ENCODE measurements around the gene ANXA5.
"Not testable (repeated sequence)": the region's sequence is repeated elsewhere in the genome, so short reads cannot be mapped to it uniquely, and the experiment has no call there.

ANXA5 gene

DNA sequence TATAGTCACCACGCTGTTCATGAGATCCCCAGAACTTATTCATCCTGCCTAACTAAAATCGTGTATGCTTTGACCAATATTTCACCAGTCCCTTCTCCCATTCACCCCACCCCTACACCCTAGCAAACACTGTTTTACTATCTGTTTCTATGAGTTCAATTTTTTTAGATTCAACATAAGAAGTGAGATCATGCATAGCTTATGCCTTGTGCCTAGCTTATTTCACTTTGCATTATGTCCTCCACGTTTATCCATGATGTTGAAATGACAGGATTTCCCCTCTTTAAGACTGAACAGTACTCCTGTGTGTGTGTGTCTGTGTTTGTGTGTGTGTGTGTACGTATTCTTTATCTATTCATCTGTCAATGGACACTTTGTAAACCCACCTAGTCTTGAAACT, 16.8 kb downstream of the ANXA5 start:
- no peak for DNase-seq (ENCODE audit: low spot score)

DNA sequence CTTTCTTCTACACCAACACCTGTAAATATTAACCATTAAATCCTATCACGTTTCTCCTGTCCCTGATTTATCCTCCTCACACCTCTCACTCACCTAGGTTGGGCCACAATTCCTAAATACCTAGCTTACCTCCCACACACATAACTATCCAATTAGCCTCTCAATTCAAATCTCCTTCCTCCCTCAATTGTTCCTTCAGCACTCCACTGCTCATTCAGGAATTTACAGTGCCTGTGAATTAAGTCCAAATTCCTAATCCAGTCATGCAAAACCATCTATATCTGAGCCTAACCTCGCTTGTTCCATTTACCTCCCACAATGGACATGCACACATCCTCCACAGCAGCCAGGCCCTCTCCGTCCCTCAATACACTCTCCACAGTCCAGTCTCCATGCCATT, 17.5 kb downstream of the ANXA5 start:
- no peak for DNase-seq (ENCODE audit: low spot score)
- Mint-ChIP-seq H3K27me3 (ENCODE audit: low read depth) (no peaks in the 10 kb centered on the region), H3K4me3 (no peak overlapping the region), H3K9me3 (no peaks in the 10 kb centered on the region), H3K4me1 (ENCODE audit: low read depth) (peaks cover 5% of the 10 kb centered on the region), H3K27ac (no peak overlapping the region), H3K36me3 (ENCODE audit: low read depth) (peaks cover 43% of the 10 kb centered on the region)

More for the DNA sequence above, 16.8 kb downstream of the ANXA5 start:
- H3K4me1 Mint-ChIP-seq (ENCODE audit: low read depth), result peaks cover 5% of the 10 kb centered on the region
- H3K36me3 Mint-ChIP-seq (ENCODE audit: low read depth), result peaks cover 47% of the 10 kb centered on the region
- no peak overlapping the region for H3K4me3 Mint-ChIP-seq
- no peak overlapping the region for H3K27ac Mint-ChIP-seq
- H3K9me3 Mint-ChIP-seq, result no peaks in the 10 kb centered on the region
- H3K27me3 Mint-ChIP-seq (ENCODE audit: low read depth), result no peaks in the 10 kb centered on the region

DNA sequence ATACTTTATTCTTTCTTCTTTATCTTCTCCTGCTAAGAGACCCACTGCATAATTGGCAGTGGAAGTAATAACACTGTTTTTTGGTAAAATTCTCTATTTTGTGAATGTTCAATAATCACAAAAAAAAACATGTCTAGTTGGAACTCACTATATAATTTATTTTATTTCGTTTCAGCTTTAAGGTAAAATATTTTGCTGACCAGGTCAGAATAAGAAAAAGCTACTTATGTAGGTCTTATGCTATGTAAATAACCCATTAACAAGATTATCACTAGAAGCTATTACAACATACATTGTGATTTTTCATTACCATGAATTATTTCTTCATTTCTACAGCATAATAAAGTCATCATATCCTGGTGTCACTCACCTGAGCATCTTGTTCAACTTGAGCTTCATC, 19.3 kb downstream of the ANXA5 start:
- H3K27ac Mint-ChIP-seq, result no peak overlapping the region
- no peak overlapping the region for H3K4me3 Mint-ChIP-seq
- peaks cover 44% of the 10 kb centered on the region for H3K36me3 Mint-ChIP-seq (ENCODE audit: low read depth)
- DNase-seq (ENCODE audit: low spot score), result no peak
- no peaks in the 10 kb centered on the region for H3K9me3 Mint-ChIP-seq
- H3K27me3 Mint-ChIP-seq (ENCODE audit: low read depth), result no peaks in the 10 kb centered on the region
- H3K4me1 Mint-ChIP-seq (ENCODE audit: low read depth), result peaks cover 5% of the 10 kb centered on the region

DNA sequence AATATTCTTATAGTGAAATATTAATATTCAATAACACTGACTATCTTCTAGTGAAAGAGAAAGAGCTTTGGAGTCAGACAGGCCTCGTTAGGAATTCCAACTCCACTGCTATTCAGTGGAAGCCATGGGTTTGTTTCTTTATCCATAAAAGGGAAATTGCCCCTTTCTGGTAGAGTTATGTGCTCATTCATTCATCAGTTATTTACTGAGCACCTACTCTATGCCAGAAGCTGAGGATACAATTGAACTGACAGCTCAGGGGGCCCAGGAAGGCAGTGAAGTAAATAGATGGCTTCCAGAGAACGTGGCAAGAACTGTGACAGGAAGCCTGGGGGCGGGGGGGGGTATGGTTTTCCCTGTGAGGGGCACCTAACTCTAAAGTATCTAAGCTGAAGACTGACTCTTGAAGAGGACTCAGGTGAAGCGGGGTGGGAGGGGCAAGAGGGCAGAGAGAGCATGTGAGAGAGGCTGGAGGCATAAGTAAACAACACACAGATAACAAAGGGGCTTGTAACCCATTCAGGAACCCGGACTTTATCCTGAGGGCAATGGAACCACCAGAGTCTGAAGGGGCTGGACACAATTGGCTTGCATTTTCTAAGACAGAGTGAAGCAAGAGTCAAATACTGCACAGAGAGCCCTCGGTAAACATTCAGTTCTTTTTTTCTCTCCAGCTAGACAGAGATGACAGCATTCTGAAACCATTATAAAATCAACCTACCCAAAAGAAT, 20.3 kb downstream of the ANXA5 start:
- Mint-ChIP-seq H3K27me3 (ENCODE audit: low read depth) (no peaks in the 10 kb centered on the region), H3K27ac (no peak overlapping the region), H3K9me3 (no peaks in the 10 kb centered on the region), H3K4me1 (ENCODE audit: low read depth) (peaks cover 5% of the 10 kb centered on the region), H3K4me3 (no peak overlapping the region), H3K36me3 (ENCODE audit: low read depth) (peaks cover 52% of the 10 kb centered on the region)
- no peak for DNase-seq (ENCODE audit: low spot score)

DNA sequence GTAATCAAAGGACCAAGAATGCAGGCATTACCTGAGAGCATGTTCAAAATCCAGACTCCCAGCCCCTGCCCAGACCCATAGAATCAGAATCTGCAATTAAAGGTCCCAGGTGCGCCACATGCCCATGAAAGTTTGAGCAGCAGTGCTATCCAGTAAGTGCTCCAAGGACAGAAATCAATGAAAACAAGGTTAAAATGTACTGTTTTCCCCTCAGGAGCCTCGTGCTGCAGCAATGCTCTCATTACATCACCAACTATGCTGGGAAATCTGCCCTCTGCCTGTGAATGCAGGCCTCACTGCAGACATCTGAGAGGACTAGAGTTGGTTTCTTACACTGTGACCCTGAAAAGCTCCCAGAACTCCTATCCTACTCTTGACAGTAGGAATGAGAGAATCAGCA, 21.1 kb downstream of the ANXA5 start:
- no peaks in the 10 kb centered on the region for H3K9me3 Mint-ChIP-seq
- peaks cover 50% of the 10 kb centered on the region for H3K36me3 Mint-ChIP-seq (ENCODE audit: low read depth)
- peaks cover 5% of the 10 kb centered on the region for H3K4me1 Mint-ChIP-seq (ENCODE audit: low read depth)
- H3K4me3 Mint-ChIP-seq, result no peak overlapping the region
- H3K27ac Mint-ChIP-seq, result no peak overlapping the region
- H3K27me3 Mint-ChIP-seq (ENCODE audit: low read depth), result no peaks in the 10 kb centered on the region
- DNase-seq (ENCODE audit: low spot score), result no peak

DNA sequence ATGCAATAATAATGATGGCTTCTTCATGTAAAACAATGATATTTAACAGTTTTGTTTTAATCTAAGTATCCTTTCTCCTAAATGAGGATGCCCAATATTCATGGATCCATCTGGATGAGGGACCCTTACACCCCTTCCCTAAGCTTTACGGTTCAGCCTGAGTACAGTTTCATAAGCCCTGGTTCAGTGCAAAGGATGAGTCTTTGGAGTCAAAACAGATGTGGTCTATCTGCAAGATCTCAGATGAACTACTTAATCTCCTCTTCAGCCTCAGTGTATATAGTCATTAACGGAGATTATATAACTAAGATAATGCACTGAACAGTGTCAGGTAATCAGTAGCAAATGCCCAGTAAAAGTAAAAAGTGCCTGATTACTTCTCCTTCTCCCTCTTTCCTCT, 22.1 kb downstream of the ANXA5 start:
- peaks cover 5% of the 10 kb centered on the region for H3K4me1 Mint-ChIP-seq (ENCODE audit: low read depth)
- no peaks in the 10 kb centered on the region for H3K27me3 Mint-ChIP-seq (ENCODE audit: low read depth)
- no peak overlapping the region for H3K4me3 Mint-ChIP-seq
- H3K27ac Mint-ChIP-seq, result no peak overlapping the region
- H3K36me3 Mint-ChIP-seq (ENCODE audit: low read depth), result peaks cover 49% of the 10 kb centered on the region
- H3K9me3 Mint-ChIP-seq, result no peaks in the 10 kb centered on the region
- no peak for DNase-seq (ENCODE audit: low spot score)

DNA sequence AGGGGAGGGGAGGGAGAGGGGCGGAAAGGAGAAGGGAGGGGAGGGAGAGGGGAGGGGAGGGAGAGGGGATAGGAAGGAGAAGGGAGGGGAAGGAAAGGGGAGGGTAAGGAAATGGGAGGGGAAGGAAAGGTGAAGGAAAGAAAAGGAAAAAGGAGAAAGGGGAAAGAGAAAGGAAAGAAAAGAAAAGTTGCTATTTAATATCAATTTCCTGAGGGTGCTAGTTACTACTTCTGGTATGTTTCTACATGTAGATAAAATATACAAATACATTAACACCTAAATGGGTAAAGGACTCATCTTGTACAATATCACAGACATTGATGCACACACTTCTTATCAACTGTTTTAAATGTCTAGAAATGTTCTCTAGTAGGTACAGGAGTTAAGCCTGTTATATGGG, 22.6 kb downstream of the ANXA5 start:
- no peak for DNase-seq (ENCODE audit: low spot score)
- Mint-ChIP-seq H3K36me3 (ENCODE audit: low read depth) (peaks cover 50% of the 10 kb centered on the region), H3K4me1 (ENCODE audit: low read depth) (peaks cover 7% of the 10 kb centered on the region), H3K9me3 (no peaks in the 10 kb centered on the region), H3K27ac (no peak overlapping the region), H3K4me3 (no peak overlapping the region), H3K27me3 (ENCODE audit: low read depth) (no peaks in the 10 kb centered on the region)

DNA sequence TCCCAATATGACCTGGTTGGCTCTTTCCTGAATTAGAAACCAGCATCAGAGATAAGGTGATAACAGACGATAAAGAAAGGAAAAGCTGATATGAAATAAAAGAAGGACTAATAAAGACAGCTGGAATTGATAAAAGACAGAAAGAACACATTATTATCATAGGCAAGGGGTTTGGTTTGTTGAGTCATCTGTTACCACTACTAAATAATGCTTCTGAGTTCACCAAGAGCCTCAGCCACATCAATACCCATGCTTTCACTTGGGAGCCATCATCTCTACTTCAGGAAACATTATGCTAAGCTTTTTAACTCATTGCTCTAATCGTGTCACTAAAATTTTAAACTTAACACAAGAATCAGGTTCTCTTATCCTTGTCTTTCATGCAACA, 27.6 kb downstream of the ANXA5 start:
- Mint-ChIP-seq H3K36me3 (ENCODE audit: low read depth) (peaks cover 41% of the 10 kb centered on the region), H3K4me3 (no peak overlapping the region), H3K9me3 (no peaks in the 10 kb centered on the region), H3K27me3 (ENCODE audit: low read depth) (no peaks in the 10 kb centered on the region), H3K4me1 (ENCODE audit: low read depth) (peaks cover 6% of the 10 kb centered on the region), H3K27ac (no peak overlapping the region)
- no peak for DNase-seq (ENCODE audit: low spot score)

DNA sequence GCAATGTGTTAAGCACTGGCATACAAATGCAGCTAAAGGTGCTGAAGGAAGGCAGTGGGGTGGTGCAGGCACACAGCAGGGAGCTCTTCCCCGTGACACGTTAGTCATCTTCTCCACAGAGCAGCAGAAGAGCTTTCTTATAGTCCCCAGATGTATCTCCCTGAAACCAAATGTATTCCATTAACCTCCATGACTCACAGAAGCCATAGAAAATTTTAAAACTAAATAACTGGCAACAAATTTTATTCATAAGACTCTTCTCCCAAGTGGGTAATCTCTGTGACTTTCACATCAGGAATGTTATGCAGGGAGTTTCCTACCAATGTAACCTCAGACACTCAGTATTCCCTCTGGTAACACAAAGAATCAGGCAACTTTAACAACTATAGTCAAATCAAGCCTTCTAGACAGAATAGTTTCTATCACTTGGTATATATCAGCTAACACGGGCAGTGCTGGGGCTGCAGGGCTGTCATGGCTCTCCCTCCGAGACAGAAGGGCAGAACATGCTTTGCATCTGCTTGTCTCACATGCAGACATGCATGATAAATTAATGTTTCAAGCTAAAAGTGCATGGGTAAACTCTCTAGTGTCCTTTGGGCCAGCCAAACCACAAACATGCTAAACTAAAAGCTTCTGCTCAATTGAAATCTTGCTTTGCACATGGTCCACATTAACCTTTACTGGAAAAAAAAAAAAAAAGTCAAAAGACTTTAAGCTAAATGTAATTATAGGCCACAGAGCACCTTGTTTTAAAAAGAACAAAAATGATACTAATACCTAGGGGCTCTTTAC, 28.2 kb downstream of the ANXA5 start:
- Mint-ChIP-seq H3K27me3 (ENCODE audit: low read depth) (no peaks in the 10 kb centered on the region), H3K4me1 (ENCODE audit: low read depth) (peaks cover 6% of the 10 kb centered on the region), H3K27ac (no peak overlapping the region), H3K36me3 (ENCODE audit: low read depth) (peaks cover 42% of the 10 kb centered on the region), H3K9me3 (no peaks in the 10 kb centered on the region), H3K4me3 (no peak overlapping the region)
- DNase-seq (ENCODE audit: low spot score), result no peak

DNA sequence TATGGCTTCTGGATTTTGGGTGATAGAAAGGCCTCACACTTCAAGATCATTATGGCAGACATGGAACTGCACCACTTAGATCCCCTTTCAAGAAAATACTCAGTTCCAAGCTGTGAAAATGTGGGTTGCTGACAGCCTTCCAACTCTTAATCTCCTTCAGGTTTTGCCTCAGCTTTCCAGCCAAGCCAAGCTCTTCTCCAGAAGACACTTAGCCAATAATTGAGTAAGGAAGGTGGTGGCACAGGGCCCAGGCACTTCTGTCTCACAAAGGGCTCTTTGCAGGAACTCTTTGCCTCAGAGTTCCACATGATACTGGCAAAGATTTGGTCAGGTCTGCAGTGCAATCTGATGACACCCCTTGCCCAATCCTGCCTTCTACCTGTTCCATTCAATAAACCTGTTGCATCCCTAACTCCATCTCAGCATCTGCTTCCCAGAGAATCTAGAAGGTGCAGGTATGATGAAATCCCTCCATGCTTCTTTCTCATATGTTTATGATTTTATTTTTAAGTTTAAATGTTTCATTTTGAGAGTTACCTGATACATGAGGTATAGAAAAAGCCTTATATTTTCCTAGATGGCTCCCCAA, 30.6 kb downstream of the ANXA5 start:
- Mint-ChIP-seq H3K36me3 (ENCODE audit: low read depth) (peaks cover 30% of the 10 kb centered on the region), H3K4me1 (ENCODE audit: low read depth) (peaks cover 8% of the 10 kb centered on the region), H3K4me3 (no peak overlapping the region), H3K27me3 (ENCODE audit: low read depth) (no peaks in the 10 kb centered on the region), H3K9me3 (no peaks in the 10 kb centered on the region), H3K27ac (no peak overlapping the region)
- DNase-seq (ENCODE audit: low spot score), result no peak

DNA sequence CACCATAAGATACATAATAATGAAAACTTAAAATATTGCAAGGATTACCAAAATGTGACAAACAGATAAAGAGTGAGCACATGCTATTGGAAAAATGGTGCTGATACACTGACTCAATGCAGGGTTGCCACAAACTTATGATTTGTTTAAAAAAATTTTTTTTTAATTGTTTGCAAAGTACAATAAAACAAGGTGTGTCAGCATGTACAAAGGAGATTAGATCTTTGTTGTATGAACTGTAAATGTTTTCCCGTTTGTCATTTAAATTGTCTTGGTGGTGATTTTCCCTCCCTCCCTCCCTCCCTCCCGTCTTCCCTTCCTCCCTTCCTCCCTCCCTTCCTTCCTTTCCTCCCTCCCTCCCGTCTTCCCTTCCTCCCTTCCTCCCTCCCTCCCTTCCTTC, 31.4 kb downstream of the ANXA5 start:
- Mint-ChIP-seq H3K27ac (no peak overlapping the region), H3K9me3 (no peaks in the 10 kb centered on the region), H3K4me3 (no peak overlapping the region), H3K27me3 (ENCODE audit: low read depth) (no peaks in the 10 kb centered on the region), H3K36me3 (ENCODE audit: low read depth) (peaks cover 27% of the 10 kb centered on the region), H3K4me1 (ENCODE audit: low read depth) (peaks cover 13% of the 10 kb centered on the region)
- no peak for DNase-seq (ENCODE audit: low spot score)

DNA sequence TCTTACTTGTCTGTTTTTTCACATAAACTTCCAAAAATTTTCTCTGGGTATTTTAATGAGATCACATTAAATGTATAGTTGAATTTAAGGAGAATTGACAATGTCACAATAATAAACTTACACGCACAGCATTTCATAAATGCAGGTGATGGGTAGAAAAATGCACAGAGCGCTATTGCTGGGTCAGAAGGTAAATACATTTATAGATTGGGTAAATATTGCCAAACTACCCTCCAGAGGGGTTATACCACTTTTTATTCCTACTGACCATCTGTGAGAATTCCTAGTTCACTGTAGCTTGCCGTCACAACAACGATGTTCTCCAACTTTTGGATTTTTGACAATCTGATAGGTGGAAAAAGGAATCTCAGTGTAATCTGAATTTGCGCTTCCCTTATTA, 34.6 kb downstream of the ANXA5 start:
- Mint-ChIP-seq H3K36me3 (ENCODE audit: low read depth) (peaks cover 7% of the 10 kb centered on the region), H3K9me3 (no peaks in the 10 kb centered on the region), H3K27ac (no peak overlapping the region), H3K27me3 (ENCODE audit: low read depth) (peaks cover 4% of the 10 kb centered on the region), H3K4me1 (ENCODE audit: low read depth) (peaks cover 12% of the 10 kb centered on the region), H3K4me3 (no peak overlapping the region)
- DNase-seq (ENCODE audit: low spot score), result no peak

DNA sequence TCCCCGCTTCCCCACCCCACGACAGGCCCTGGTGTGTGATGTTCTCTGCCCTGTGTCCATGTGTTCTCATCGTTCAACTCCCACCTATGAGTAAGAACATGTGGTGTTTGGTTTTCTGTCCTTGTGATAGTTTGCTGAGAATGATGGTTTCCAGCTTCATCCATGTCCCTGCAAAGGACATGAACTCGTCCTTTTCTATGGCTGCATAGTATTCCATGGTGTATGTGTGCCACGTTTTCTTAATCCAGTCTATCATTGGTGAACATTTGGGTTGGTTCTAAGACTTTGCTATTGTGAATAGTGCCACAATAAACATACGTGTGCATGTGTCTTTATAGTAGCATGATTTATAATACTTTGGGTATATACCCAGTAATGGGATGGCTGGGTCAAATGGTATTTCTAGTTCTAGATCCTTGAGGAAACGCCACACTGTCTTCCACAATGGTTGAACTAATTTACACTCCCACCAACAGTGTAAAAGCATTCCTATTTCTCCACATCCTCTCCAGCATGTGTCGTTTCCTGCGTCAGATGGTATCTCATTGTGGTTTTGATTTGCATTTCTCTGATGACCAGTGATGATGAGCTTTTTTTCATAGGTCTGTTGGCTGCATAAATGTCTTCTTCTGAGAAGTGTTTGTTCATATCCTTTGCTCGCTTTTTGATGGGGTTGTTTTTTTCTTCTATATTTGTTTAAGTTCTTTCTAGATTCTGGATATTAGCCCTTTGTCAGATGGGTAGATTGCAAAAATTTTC, 36.4 kb downstream of the ANXA5 start:
- peaks cover 12% of the 10 kb centered on the region for H3K4me1 Mint-ChIP-seq (ENCODE audit: low read depth)
- not testable (repeated sequence) for H3K9me3 Mint-ChIP-seq; H3K27ac Mint-ChIP-seq; DNase-seq (ENCODE audit: low spot score); H3K27me3 Mint-ChIP-seq (ENCODE audit: low read depth); H3K36me3 Mint-ChIP-seq (ENCODE audit: low read depth); H3K4me3 Mint-ChIP-seq

DNA sequence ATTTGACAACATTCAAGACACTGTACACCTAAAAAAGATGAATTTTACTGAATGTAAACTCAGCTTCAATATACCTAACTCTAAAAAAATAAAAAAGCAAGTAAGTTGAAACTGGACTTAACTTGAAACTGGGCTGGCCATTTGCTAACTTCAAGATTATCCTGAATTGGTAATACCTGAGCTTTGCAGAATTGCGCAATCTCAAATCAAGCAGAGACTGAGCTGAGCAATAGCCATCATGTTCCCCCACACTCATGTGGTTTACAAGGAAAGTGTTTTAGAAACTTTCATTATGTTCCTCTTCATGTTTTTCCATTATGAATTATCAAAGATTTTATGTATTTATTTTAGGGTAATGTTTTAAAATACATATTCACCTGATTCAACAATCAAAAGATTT, 38.7 kb downstream of the ANXA5 start:
- Mint-ChIP-seq H3K4me1 (ENCODE audit: low read depth) (peaks cover 11% of the 10 kb centered on the region), H3K36me3 (ENCODE audit: low read depth) (peaks cover 1% of the 10 kb centered on the region), H3K9me3 (no peaks in the 10 kb centered on the region), H3K27me3 (ENCODE audit: low read depth) (peaks cover 17% of the 10 kb centered on the region), H3K27ac (no peak overlapping the region), H3K4me3 (no peak overlapping the region)
- no peak for DNase-seq (ENCODE audit: low spot score)
